ENCODE measurements around the gene ABCB10.

DNA sequence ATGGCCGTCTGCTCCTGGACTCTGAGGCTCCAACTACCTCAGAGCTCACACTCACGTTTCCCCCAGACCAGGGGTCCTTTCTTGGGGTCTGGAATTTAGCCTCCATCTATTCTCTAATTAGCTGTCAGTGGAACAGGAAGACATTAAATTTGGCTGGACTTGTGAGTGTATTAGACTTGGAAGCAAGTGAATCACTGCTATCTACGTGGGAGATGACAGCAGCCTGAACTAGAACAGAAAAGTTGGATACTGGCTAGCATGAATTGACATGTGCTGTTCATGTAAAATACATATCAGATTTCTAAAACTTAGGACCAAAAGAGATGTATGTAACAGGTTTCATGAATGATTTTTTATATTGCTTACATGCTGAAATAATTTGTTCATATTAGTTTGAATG lies 39.4 kb upstream of the ABCB10 start:
- TF ChIP-seq CTCF (IDR thresholded peaks at IDR 0.05) (no peak), POLR2A (IDR thresholded peaks at IDR 0.05) (no peak)

Data from testis (tissue), 2 donors.